Loucy (cell line): ENCODE results near the gene ANGPT4.

Experiments
- H2AFZ ChIP-seq: fragments of 200-600 bp; sonication (generic); 2 replicates; pipeline ENCODE4 v1.6.0; 2016; ENCODE audit warnings: antibody characterized with exemption, mild to moderate bottlenecking, low read length, moderate library complexity
- H3F3A ChIP-seq: fragments of 200-600 bp; 2 replicates; pipeline ENCODE4 v1.6.0; 2016; ENCODE audit warnings: antibody characterized with exemption, low read depth, mild to moderate bottlenecking
- H3K27me3 ChIP-seq: fragments of 200-600 bp; sonication (generic); 2 replicates; pipeline ENCODE4 v1.6.1; 2014; ENCODE audit warnings: low read length, mild to moderate bottlenecking; ENCODE audit not compliant: insufficient read depth, poor library complexity, severe bottlenecking
- H3K36me3 ChIP-seq: fragments of 200-600 bp; sonication (generic); 2 replicates; pipeline ENCODE4 v1.6.1; 2016; ENCODE audit warnings: low read length; ENCODE audit not compliant: insufficient read depth
- H3K4me1 ChIP-seq: fragments of 200-600 bp; sonication (generic); 2 replicates; pipeline ENCODE4 v1.5.1; 2014; ENCODE audit warnings: low read length, mild to moderate bottlenecking; ENCODE audit not compliant: insufficient read depth, poor library complexity, severe bottlenecking
- H3K4me2 ChIP-seq: fragments of 200-600 bp; sonication (generic); 2 replicates; pipeline ENCODE4 v1.6.0; 2014; ENCODE audit warnings: antibody characterized with exemption, low read length, low read depth, mild to moderate bottlenecking; ENCODE audit not compliant: poor library complexity, severe bottlenecking
- H3K4me3 ChIP-seq: fragments of 200-600 bp; sonication (generic); 2 replicates; pipeline ENCODE4 v1.5.1; 2014; ENCODE audit warnings: low read length, mild to moderate bottlenecking, mixed read lengths; ENCODE audit not compliant: poor library complexity, severe bottlenecking
- H3K79me2 ChIP-seq: fragments of 200-600 bp; sonication (generic); 2 replicates; pipeline ENCODE4 v1.6.1; 2014; ENCODE audit warnings: low read length; ENCODE audit not compliant: insufficient read depth
- H3K9ac ChIP-seq: fragments of 200-600 bp; sonication (generic); 2 replicates; pipeline ENCODE4 v1.6.0; 2014; ENCODE audit warnings: mild to moderate bottlenecking, low read depth, low read length, moderate library complexity; ENCODE audit not compliant: poor library complexity, severe bottlenecking
- H3K9me2 ChIP-seq: fragments of 200-600 bp; sonication (generic); replicated peaks from 2 replicates; pipeline ENCODE4 v1.6.1; 2016; ENCODE audit warnings: low read depth, low read length, mixed read lengths
- H3K9me3 ChIP-seq: fragments of 200-600 bp; sonication (generic); 2 replicates; pipeline ENCODE4 v1.6.1; 2014; ENCODE audit warnings: mild to moderate bottlenecking, antibody characterized with exemption, low read length, low read depth; ENCODE audit not compliant: insufficient read depth
- H4K20me1 ChIP-seq: fragments of 200-600 bp; sonication (generic); 2 replicates; pipeline ENCODE4 v1.6.0; 2014; ENCODE audit warnings: antibody characterized with exemption, low read length, mild to moderate bottlenecking; ENCODE audit not compliant: insufficient read depth, poor library complexity, severe bottlenecking
- CTCF ChIP-seq: fragments of 200-600 bp; sonication (generic); conservative IDR thresholded peaks from 2 replicates; pipeline ENCODE4 v1.5.1; 2014; ENCODE audit warnings: mild to moderate bottlenecking, antibody characterized with exemption, low read length
- EZH2phosphoT487 ChIP-seq: fragments of 200-600 bp; IDR thresholded peaks from 2 replicates; pipeline ENCODE4 v1.6.1; 2018; ENCODE audit warnings: antibody characterized with exemption, mild to moderate bottlenecking, moderate library complexity, borderline replicate concordance

Gene ANGPT4

GRCh38 chr20:924639-925038 lies 8.5 kb upstream of the ANGPT4 start:
- no peaks in the 10 kb centered on the region for H3K36me3 ChIP-seq
- no peaks in the 10 kb centered on the region for H4K20me1 ChIP-seq
- H2AFZ ChIP-seq: no peak overlapping the region
- H3K79me2 ChIP-seq: no peaks in the 10 kb centered on the region
- H3K4me3 ChIP-seq: no peak overlapping the region
- H3K9me2 ChIP-seq: no peaks in the 10 kb centered on the region
- H3K9ac ChIP-seq: no peak overlapping the region
- H3K4me2 ChIP-seq: no peak overlapping the region
- no peak for TF ChIP-seq CTCF
- TF ChIP-seq EZH2phosphoT487: no peak
- H3K9me3 ChIP-seq: no peaks in the 10 kb centered on the region
- no peaks in the 10 kb centered on the region for H3K27me3 ChIP-seq
- no peaks in the 10 kb centered on the region for H3K4me1 ChIP-seq
- H3F3A ChIP-seq: no peaks in the 10 kb centered on the region

GRCh38 chr20:922781-923180 lies 6.6 kb upstream of the ANGPT4 start:
- H3K4me1 ChIP-seq: no peaks in the 10 kb centered on the region
- H3K9me2 ChIP-seq: no peaks in the 10 kb centered on the region
- H3K9me3 ChIP-seq: no peaks in the 10 kb centered on the region
- H3K4me2 ChIP-seq: no peak overlapping the region
- no peaks in the 10 kb centered on the region for H3K27me3 ChIP-seq
- no peak overlapping the region for H2AFZ ChIP-seq
- no peak overlapping the region for H3K4me3 ChIP-seq
- H3K79me2 ChIP-seq: no peaks in the 10 kb centered on the region
- no peak for TF ChIP-seq EZH2phosphoT487
- no peak for TF ChIP-seq CTCF
- no peaks in the 10 kb centered on the region for H3F3A ChIP-seq
- H3K36me3 ChIP-seq: no peaks in the 10 kb centered on the region
- H3K9ac ChIP-seq: no peak overlapping the region
- H4K20me1 ChIP-seq: no peaks in the 10 kb centered on the region

GRCh38 chr20:921068-921467 lies 4.9 kb upstream of the ANGPT4 start:
- Histone ChIP-seq H3K27me3 (no peaks in the 10 kb centered on the region), H3K4me1 (no peaks in the 10 kb centered on the region), H3K9ac (no peak overlapping the region), H3K4me3 (no peak overlapping the region), H4K20me1 (no peaks in the 10 kb centered on the region), H3K9me3 (no peaks in the 10 kb centered on the region), H3K4me2 (no peak overlapping the region), H3K79me2 (no peaks in the 10 kb centered on the region), H2AFZ (no peak overlapping the region), H3F3A (no peaks in the 10 kb centered on the region), H3K9me2 (no peaks in the 10 kb centered on the region), H3K36me3 (no peaks in the 10 kb centered on the region)
- TF ChIP-seq CTCF: no peak
- TF ChIP-seq EZH2phosphoT487: no peak
